IPS-15b (cell line): Measurements from ENCODE around the gene MMP24OS.

Experiments used
- H3K27me3 ChIP-seq: one replicate; pipeline ENCODE4 v1.6.1; 2013; ENCODE audit warnings: low read length; ENCODE audit not compliant: control insufficient read depth, insufficient read depth
- H3K36me3 ChIP-seq: one replicate; pipeline ENCODE4 v1.6.1; 2013; ENCODE audit warnings: low read length; ENCODE audit not compliant: control insufficient read depth, insufficient read depth
- H3K4me1 ChIP-seq: one replicate; pipeline ENCODE4 v1.6.1; 2013; ENCODE audit warnings: mild to moderate bottlenecking, low read length; ENCODE audit not compliant: control insufficient read depth, insufficient read depth
- H3K4me3 ChIP-seq: one replicate; pipeline ENCODE4 v1.5.1; 2013; ENCODE audit warnings: low read depth, low read length
- H3K9ac ChIP-seq: one replicate; pipeline ENCODE4 v1.6.1; 2013; ENCODE audit warnings: low read depth, mild to moderate bottlenecking, low read length
- H3K9me3 ChIP-seq: one replicate; pipeline ENCODE4 v1.6.1; 2013; ENCODE audit warnings: mild to moderate bottlenecking, low read length; ENCODE audit not compliant: control insufficient read depth, insufficient read depth

The MMP24OS gene

DNA sequence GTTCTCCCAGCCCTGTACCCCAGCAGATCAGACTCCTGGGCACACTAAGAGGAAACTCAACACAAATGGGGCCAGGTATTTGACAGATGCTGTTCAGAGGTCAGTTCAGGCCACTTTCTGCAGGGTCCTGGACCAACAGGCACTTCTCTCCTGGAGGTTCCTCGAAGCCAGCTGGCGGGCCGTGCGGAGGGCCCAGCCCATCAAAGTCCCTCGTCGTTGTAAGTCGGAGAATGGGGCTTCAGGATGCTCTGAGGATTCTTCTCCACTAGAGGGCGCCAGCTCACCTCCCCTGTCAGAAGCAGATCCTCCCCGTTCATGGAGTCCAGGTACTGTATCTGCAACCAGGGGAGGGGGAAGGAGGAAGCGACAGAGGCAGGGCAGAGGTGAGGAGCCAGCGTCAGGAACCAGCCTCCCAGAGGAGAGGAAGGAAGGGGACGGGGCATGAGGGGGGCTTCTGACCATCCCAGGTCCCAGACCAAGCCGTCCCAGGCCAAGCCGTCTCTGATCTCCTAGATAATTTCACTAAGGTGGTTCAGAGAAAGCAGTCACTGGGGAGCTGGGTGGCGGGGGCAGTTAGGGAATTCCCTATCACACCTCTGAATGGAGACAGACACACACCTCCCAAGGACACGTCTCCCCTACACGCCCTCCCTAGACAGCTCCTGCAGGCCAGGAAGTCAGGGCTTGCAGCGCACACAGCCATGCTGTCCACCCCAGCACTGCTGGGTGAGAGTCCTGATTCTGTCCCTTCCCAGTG lies 26.0 kb upstream of the MMP24OS start:
- peak overlapping the region; percentile 76 for H3K9ac ChIP-seq
- H3K36me3 ChIP-seq, result no peaks in the 10 kb centered on the region
- H3K4me1 ChIP-seq, result peaks cover 2% of the 10 kb centered on the region
- H3K9me3 ChIP-seq, result no peaks in the 10 kb centered on the region
- H3K27me3 ChIP-seq, result no peaks in the 10 kb centered on the region
- peak overlapping the region; percentile 42 for H3K4me3 ChIP-seq

DNA sequence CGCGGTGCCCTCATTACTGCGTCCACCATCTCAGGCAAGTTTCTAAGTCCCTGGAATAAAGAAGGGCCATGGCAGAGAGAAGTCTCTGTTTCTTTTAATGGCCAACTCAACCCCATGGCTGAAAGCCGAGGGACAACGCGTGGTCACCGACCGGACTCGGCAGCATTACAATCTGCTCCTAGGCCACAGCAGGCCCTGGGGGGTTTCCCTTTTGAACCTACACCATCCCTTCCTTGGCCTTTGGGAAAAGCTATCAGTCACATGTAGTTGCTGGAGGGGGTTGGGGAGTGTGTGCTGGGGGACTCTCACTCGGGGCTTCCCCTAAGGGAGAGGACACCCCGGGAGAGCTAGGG lies 25.4 kb upstream of the MMP24OS start:
- no peak overlapping the region for H3K9ac ChIP-seq
- H3K36me3 ChIP-seq, result no peaks in the 10 kb centered on the region
- no peaks in the 10 kb centered on the region for H3K9me3 ChIP-seq
- no peaks in the 10 kb centered on the region for H3K27me3 ChIP-seq
- no peak overlapping the region for H3K4me3 ChIP-seq
- peaks cover 2% of the 10 kb centered on the region for H3K4me1 ChIP-seq

DNA sequence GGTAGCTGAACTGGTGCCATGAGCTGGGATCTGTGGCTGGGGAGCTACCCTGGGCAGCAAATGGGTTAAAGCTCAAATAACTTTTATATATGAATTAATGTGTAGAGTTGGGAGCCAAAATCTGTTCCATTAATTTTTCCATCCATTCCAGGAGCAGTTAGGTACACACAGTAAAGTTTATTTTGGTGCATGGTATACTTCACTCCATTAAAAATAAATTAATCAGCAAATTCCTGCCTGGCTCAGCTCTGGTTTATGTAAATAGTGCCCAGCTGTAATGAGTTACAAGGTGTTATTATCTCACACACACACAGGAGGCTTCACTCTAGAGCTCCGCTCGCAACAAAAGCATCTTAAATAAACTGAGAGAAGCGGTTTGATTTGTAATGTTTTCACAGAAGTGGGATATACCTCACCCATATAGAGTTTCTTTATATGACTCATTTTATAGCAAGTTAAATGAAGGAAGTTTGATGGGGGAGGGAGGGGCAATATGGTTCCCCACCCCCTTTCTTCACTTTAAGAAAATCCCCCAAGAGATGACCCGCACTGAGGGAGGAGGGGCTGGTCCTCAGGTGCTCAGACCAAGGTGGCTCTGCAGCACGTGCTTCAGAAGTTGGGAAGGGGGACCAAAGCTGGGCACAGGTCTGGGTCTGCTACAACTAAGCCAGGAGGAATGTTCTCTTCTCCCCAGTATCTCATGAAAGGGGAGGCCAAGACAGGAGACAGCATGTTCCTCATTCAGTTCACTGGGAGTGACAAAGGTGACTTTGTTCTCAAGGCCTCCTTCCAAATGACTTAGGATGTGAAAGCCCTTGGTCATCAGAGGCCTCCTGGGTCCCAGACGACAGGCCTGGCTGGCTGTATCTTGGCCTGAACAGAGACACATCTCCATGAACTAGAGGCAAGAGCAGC lies 24.8 kb upstream of the MMP24OS start:
- Histone ChIP-seq H3K9me3 (no peaks in the 10 kb centered on the region), H3K36me3 (no peaks in the 10 kb centered on the region), H3K9ac (no peak overlapping the region), H3K4me1 (peaks cover 2% of the 10 kb centered on the region), H3K4me3 (no peak overlapping the region), H3K27me3 (no peaks in the 10 kb centered on the region)

DNA sequence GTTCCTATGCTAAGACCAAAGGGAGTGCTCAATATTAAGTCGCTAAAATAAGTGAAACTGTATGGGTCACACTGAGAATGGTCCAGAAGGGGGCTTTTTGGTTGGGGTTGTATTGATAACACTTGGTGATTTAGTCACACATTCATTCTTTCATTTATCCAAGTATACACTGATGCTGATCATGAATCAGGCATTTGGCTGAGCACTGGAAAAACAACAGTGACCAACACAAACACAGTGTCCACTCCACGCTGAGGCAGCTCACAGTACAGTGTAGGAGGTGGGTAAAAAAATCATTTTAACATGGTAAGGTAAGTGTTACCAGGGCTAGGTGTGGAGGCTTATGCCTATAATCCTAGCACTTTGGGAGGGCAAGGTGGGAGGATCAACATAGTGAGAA lies 23.5 kb upstream of the MMP24OS start:
- Histone ChIP-seq H3K36me3 (no peaks in the 10 kb centered on the region), H3K4me1 (peaks cover 2% of the 10 kb centered on the region), H3K9me3 (no peaks in the 10 kb centered on the region), H3K4me3 (no peak overlapping the region), H3K27me3 (no peaks in the 10 kb centered on the region), H3K9ac (no peak overlapping the region)

DNA sequence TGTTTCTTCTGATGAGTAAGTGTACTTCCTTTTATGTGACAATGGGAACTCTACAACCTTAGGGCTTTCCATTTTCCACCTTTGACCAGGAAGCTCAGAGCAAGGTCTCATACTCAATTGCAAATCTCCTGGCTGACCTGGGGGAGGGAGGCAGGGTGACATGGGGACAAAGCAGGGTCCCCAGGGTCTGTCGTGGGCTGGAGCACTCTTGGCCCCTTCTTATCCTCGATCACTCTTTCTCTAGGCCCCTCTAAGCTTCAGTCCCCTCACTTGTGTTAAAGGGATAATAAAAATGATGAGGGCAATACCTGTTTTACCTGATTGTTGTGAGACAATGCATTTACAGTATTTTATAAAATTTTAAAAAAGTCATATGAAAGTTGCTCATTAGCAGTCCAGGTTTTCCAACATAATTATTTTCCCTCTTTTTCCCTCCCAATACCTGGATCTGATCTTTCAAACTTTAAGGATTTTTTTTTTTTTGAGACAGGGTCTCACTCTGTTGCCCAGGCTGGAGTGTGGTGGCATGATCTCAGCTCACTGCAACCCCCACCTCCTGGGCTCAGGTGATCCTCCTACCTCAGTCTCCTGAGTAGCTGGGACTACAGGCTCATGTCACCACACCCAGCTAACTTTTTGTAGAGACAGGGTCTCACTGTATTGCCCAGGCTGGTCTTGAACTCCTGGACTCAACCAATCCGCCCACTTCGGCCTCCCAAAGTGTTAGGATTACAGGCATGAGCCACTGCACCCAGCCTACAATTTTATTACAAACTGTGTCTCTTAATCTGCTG lies 22.7 kb upstream of the MMP24OS start:
- H3K9ac ChIP-seq, result no peak overlapping the region

DNA sequence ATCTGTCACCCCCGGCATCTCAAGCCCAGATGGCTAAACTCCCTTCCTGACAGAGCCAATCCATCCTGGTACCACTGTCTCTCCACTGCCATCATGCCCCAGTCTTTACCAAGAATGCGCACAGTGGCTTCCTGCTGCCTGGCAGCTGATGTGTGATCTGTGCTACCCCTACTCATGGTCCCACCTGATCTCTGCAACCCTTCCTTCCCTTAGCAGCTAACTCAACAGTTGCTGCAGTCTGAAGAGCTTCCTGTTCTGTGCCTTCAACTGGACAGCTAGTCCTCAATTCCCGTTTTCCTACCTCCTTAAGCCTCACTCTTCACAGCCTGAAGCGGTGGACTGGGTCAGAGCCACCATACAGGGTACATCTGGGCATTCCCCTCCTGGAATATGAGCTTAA lies 21.9 kb upstream of the MMP24OS start:
- no peaks in the 10 kb centered on the region for H3K36me3 ChIP-seq
- H3K9me3 ChIP-seq, result no peaks in the 10 kb centered on the region
- H3K4me1 ChIP-seq, result peaks cover 2% of the 10 kb centered on the region
- H3K9ac ChIP-seq, result no peak overlapping the region
- H3K27me3 ChIP-seq, result no peaks in the 10 kb centered on the region
- H3K4me3 ChIP-seq, result no peak overlapping the region

More for the DNA sequence above, 22.7 kb upstream of the MMP24OS start:
- Histone ChIP-seq H3K27me3 (no peaks in the 10 kb centered on the region), H3K4me1 (peaks cover 2% of the 10 kb centered on the region), H3K4me3 (no peak overlapping the region), H3K9me3 (no peaks in the 10 kb centered on the region), H3K36me3 (no peaks in the 10 kb centered on the region)

DNA sequence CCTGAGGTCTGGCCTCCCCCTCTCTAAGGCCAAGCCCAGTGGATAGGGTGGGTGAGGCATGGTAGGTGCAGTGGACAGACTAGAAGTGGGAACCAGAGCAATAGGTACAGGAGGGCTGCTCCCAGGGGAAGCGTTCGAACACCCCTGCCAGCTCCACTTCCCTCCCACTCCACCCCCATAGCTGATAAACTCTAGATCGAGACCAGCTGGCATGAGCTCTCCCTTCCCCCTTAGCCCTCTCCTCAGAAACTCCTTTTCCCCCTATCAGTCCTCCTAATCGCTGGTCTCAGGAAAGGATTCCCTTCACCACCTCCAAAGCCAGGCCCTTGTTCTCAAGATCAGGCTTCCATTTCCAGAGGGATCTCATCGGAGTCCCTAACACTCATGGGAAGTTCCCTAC lies 20.3 kb upstream of the MMP24OS start:
- Histone ChIP-seq H3K4me1 (no peaks in the 10 kb centered on the region), H3K36me3 (no peaks in the 10 kb centered on the region), H3K9ac (no peak overlapping the region), H3K4me3 (no peak overlapping the region), H3K9me3 (no peaks in the 10 kb centered on the region), H3K27me3 (no peaks in the 10 kb centered on the region)

DNA sequence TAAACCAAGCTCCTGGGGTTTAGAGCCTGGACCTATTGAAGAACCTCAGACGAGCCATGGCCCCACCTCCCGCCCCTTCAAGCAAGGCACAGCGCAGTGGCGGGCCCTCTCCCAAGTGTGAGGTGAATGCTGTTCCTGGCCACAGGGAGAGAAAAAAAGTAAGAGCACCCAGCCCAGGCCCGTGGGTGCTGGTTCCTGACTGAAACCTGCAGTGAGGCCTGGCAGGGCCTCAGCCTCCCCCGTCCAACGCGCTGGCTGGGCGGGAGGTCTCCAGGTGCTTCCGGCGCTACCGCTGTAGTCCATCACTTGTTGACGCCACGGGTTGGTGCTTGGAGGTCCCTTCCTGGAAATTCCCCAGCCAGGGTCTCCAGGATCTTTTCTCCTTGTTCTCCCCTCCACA lies 19.8 kb upstream of the MMP24OS start:
- Histone ChIP-seq H3K9me3 (no peaks in the 10 kb centered on the region), H3K4me1 (no peaks in the 10 kb centered on the region), H3K9ac (no peak overlapping the region), H3K36me3 (no peaks in the 10 kb centered on the region), H3K27me3 (no peaks in the 10 kb centered on the region), H3K4me3 (no peak overlapping the region)

DNA sequence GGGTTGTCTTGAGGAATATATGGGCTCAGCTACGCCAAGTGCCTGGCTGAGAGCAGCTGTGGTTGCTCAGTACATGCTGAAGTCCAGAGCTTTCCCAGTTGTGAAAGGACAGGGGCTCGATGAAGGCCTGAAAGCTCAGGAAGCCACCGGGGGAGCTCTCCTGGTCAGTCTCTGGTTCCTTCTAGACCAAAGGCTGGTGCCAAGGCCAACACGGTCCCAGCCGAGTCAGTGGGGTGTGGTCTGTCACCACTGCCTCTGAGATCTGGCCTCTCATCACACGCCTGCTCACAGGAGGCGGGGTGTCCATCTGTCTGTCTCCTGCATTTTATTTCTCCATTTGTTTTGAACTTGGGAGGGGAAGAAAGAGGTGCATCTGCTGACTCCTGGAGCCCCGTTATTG lies 19.2 kb upstream of the MMP24OS start:
- H3K27me3 ChIP-seq, result no peaks in the 10 kb centered on the region
- H3K9me3 ChIP-seq, result no peaks in the 10 kb centered on the region
- no peak overlapping the region for H3K9ac ChIP-seq
- no peaks in the 10 kb centered on the region for H3K4me1 ChIP-seq
- no peaks in the 10 kb centered on the region for H3K36me3 ChIP-seq
- no peak overlapping the region for H3K4me3 ChIP-seq

DNA sequence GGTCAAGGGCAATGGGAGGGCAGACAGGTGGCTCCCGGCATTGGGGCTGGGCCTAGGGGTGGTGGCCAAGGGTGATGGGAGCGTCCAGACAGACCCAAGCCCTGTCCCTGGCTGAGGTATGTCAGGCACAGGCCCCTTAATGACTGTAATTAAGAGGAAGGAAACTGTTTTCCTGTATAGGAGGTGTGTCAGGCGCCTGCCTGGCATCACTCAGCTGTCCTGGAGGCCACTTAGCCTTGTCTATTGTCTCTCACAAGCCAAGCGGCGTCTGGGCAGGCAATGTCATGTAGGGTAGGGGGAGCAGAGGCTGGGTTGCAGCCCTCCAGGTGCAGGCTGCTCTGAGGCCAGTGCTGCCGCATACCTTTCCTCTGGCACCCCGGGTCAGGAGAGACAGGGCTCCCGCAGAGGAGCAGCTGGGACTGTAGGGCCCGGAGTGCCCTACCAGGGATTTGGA lies 18.2 kb upstream of the MMP24OS start:
- no peaks in the 10 kb centered on the region for H3K4me1 ChIP-seq

DNA sequence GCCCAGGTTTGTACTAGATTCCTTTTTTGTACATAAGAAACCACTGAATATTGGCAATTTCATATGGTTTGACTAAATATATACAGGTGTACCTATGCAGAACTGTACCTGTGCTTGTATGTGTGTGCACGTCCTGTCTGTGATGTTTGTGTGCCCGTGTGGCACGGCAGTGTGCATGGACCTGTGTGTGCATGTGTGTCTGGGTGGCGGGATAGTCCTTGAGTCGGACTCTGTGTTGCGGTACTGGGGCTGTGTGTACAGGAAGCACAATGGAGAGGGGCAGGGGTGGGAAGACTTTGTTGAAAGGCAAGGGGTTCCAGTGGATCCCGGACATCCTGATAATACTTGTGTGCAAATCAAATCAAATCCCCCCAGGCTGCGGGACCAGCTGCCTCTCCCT lies 17.8 kb upstream of the MMP24OS start:
- H3K4me1 ChIP-seq, result no peaks in the 10 kb centered on the region
- H3K36me3 ChIP-seq, result no peaks in the 10 kb centered on the region
- no peaks in the 10 kb centered on the region for H3K9me3 ChIP-seq
- no peak overlapping the region for H3K9ac ChIP-seq
- no peaks in the 10 kb centered on the region for H3K27me3 ChIP-seq
- H3K4me3 ChIP-seq, result no peak overlapping the region

More for the DNA sequence above, 18.2 kb upstream of the MMP24OS start:
- no peaks in the 10 kb centered on the region for H3K36me3 ChIP-seq
- no peak overlapping the region for H3K9ac ChIP-seq
- no peaks in the 10 kb centered on the region for H3K9me3 ChIP-seq
- H3K27me3 ChIP-seq, result no peaks in the 10 kb centered on the region
- no peak overlapping the region for H3K4me3 ChIP-seq
